Spleen (tissue), 11 donors: Measurements from ENCODE around the gene ARMC6. TPM values are rescaled to one million over a fixed set of nuclear protein-coding genes. Genes with fewer than 3 reads are reported as not detected.

Experiments
- DNase-seq: peaks from one replicate; pipeline ENCODE4 v3.0.0-alpha.2; 2020
- H3K27ac ChIP-seq, 8 donors: fragments of 200-600 bp; sonication (generic) in 7 of 8; 1 replicate in 4 of 8; 2 replicates in 4 of 8; pipeline versions ENCODE4 v1.5.0 to v1.8.0; 2016 to 2021; ENCODE audit warnings: inconsistent platforms in 4 of 8, mild to moderate bottlenecking in 4 of 8, moderate library complexity in 1 of 8
- H3K27me3 ChIP-seq, 7 donors: fragments of 200-600 bp; sonication (generic) in 6 of 7; replicated peaks in 1 of 7; 1 replicate in 4 of 7; 2 replicates in 3 of 7; pipeline versions ENCODE4 v1.5.0 to v1.8.0; 2016 to 2021; ENCODE audit warnings: inconsistent platforms in 3 of 7, mild to moderate bottlenecking in 1 of 7
- H3K36me3 ChIP-seq, 6 donors: fragments of 200-600 bp; sonication (generic) in 5 of 6; 1 replicate in 4 of 6; 2 replicates in 2 of 6; pipeline versions ENCODE4 v1.5.0 to v1.8.0; 2016 to 2021; ENCODE audit warnings: inconsistent platforms in 2 of 6
- H3K4me1 ChIP-seq, 6 donors: fragments of 200-600 bp; sonication (generic) in 5 of 6; 1 replicate in 3 of 6; 2 replicates in 3 of 6; pipeline versions ENCODE4 v1.5.0 to v1.8.0; 2016 to 2021; ENCODE audit warnings: inconsistent platforms in 3 of 6
- H3K4me3 ChIP-seq, 8 donors: fragments of 200-600 bp; sonication (generic) in 7 of 8; 1 replicate in 4 of 8; 2 replicates in 4 of 8; pipeline versions ENCODE4 v1.5.0 to v1.8.0; 2016 to 2021; ENCODE audit warnings: inconsistent platforms in 4 of 8, mild to moderate bottlenecking in 4 of 8, moderate library complexity in 2 of 8
- H3K9me3 ChIP-seq, 8 donors: fragments of 200-600 bp; sonication (generic) in 7 of 8; 1 replicate in 4 of 8; 2 replicates in 4 of 8; pipeline versions ENCODE4 v1.5.0 to v1.8.0; 2016 to 2021; ENCODE audit warnings: inconsistent platforms in 4 of 8
- POLR2A ChIP-seq, 3 donors: fragments of 450-650 bp; IDR thresholded peaks; one replicate each; pipeline ENCODE4 v1.5.1; 2017; ENCODE audit warnings: antibody characterized with exemption in 3 of 3, mild to moderate bottlenecking in 1 of 3
- POLR2AphosphoS5 ChIP-seq, 3 donors: sonication (generic); formaldehyde crosslinking; IDR thresholded peaks; one replicate each; pipeline ENCODE4 v1.5.1; 2017; ENCODE audit warnings: antibody characterized with exemption in 3 of 3
- WGBS, 5 donors: extraction: QIAGEN DNeasy Blood & Tissue Kit in 3 of 5; methylation state at CpG; one replicate each; pipeline versions ENCODE4 v1.1.5 to v1.1.7; 2013 to 2018; 5-methylcytosine and 5-hydroxymethylcytosine counted together
- intact Hi-C: fragments of 100-400 bp; cut with DNase I; formaldehyde crosslinking; loops from one replicate; pipeline ENCODE4 v1.15.0; 2023; ENCODE audit warnings: low total_unique reads
- polyA plus RNA-seq, 3 donors: library from polyadenylated mRNA; stranded (reverse); fragments of 200-250 nt; gene quantifications; one replicate each; pipeline ENCODE4 v1.2.1, GENCODE V29; 2013
- total RNA-seq, 7 donors: library from RNA; depleted of rRNA in 3 of 7; stranded (reverse); fragments of >200 nt in 3 of 7; fragmentation: NEBNext Ultra II Directional in 4 of 7; extraction: Animal tissue kit (Norgen Biotek cat#: 25700) in 4 of 7; gene quantifications; one replicate each; pipeline versions ENCODE4 v1.1.0 to v1.2.1, GENCODE V29; 2016 to 2021
- TF ChIP-seq, protein P1 (sequence below), 11 experiments: fragments of 200-600 bp in 7 of 11; fragments of 450-650 bp in 4 of 11; sonication (generic) in 4 of 11; IDR thresholded peaks in 8 of 11; conservative IDR thresholded peaks in 3 of 11; 1 replicate in 7 of 11; 2 replicates in 4 of 11; pipeline versions ENCODE4 v1.4.0 to v1.8.0; 2016 to 2021; ENCODE audit warnings: antibody characterized with exemption in 11 of 11, inconsistent platforms in 4 of 11, mild to moderate bottlenecking in 1 of 11
- donor health status: healthy with polysubstance abuse.
- donor health status: DM: no; HTN: no; CAD: no; lungs with moderate emphysema.
- donor health status: DM: no; HTN: no; CAD: no.
- donor health status: Bipolar disorder and iron deficiency.
- donor health status: healthy.
- donor health status: DM: no; HTN: no; CAD: no.
- donor health status: DM: yes; HTN: yes; CAD: no.

The ARMC6 gene
- total and polyA plus RNA-seq, 10 donors: 17.2 to 29.0 (median 25.6) TPM

DNA sequence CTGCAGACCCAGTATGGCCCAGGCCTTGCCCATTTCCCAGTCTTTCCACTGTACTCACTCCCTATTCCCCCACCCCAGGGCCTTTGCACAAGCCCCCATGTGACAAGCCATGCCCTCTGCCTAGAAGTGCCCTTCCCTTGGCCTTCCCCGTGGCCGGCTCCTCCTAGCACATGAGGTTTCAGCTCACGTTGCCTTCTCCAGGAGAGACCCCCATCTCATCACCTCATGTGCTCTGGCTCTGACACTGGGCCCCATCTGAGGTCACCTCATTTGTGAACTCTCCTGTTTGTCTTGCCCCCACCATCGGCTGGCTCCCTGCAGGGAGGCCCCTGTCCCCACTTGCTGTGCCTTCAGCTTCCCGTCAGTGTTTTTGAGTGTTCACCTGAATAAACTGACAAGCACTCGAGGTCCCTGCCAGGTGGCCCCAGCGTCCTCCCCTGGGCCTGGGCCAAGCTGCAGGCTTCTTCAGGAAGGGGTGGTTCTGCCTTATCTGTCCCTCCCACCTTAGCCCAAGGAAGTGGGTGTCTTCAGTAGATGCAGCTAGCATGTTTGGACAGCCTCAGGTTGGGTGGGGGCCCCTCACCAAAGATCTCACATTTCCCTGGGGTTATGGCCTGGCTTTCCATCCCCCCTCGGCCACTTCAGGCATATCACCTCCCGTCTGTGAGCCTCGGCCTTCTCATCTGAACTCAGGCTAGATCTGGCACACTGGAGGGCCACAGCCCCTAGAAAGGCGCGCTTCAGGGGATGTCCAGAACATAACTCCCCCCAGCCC is 26.6 kb downstream of the ARMC6 start:
- Histone ChIP-seq H3K36me3 (peaks cover 0 to 61% (median 28%) of the 10 kb centered on the region in 6 donors), H3K27me3 (no peaks in the 10 kb centered on the region), H3K27ac (no peak overlapping the region), H3K9me3 (no peaks in the 10 kb centered on the region), H3K4me1 (peaks cover 4 to 21% (median 17%) of the 10 kb centered on the region in 6 donors), H3K4me3 (no peak overlapping the region)
- DNase-seq: no peak
- TF ChIP-seq, protein P1, sequence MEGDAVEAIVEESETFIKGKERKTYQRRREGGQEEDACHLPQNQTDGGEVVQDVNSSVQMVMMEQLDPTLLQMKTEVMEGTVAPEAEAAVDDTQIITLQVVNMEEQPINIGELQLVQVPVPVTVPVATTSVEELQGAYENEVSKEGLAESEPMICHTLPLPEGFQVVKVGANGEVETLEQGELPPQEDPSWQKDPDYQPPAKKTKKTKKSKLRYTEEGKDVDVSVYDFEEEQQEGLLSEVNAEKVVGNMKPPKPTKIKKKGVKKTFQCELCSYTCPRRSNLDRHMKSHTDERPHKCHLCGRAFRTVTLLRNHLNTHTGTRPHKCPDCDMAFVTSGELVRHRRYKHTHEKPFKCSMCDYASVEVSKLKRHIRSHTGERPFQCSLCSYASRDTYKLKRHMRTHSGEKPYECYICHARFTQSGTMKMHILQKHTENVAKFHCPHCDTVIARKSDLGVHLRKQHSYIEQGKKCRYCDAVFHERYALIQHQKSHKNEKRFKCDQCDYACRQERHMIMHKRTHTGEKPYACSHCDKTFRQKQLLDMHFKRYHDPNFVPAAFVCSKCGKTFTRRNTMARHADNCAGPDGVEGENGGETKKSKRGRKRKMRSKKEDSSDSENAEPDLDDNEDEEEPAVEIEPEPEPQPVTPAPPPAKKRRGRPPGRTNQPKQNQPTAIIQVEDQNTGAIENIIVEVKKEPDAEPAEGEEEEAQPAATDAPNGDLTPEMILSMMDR (IDR thresholded peaks at IDR 0.05 in 8 of 11, conservative IDR thresholded peaks at IDR 0.05 in 3 of 11): no peak
- TF ChIP-seq POLR2AphosphoS5 (IDR thresholded peaks at IDR 0.05) (no peak), POLR2A (IDR thresholded peaks at IDR 0.05) (no peak)
- intact Hi-C loops: loop anchor here (5.0 kb wide), 1 partner anchor 77 kb away; the partner anchor contains the start of gene TMEM161A
- WGBS, 5 donors: 73 to 90% (median 87%) methylated on average over 12 of the region's 12 CpGs

DNA sequence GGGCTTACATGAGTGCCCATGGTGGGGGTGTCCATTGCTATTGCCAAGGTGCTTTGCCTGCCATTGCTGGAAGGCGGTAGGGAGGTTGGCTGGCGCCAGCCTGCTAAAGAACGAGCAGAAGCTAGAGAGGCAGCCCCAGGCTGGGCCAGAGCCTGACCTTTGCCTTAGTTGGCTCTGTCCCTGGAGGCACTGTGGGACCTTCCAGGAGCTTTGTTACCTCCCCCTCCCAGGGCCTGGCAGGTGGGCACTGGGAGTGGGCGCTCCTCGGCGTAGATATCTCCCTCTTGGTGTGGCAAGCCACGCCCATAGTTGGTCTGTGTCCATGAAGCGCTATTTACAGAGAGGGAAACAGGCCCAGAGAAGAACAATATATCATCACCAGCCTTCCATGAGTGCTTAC is 28.1 kb downstream of the ARMC6 start:
- WGBS, 5 donors: 90 to 100% (median 94%) methylated on average over 3 to 8 of the region's 8 CpGs
- DNase-seq: no peak
- TF ChIP-seq POLR2AphosphoS5 (IDR thresholded peaks at IDR 0.05) (peak in 1 of 3 donors; percentile 32), POLR2A (IDR thresholded peaks at IDR 0.05) (no peak)
- TF ChIP-seq, protein P1 (IDR thresholded peaks at IDR 0.05 in 8 of 11, conservative IDR thresholded peaks at IDR 0.05 in 3 of 11): no peak
- Histone ChIP-seq H3K4me1 (peaks cover 18 to 36% (median 31%) of the 10 kb centered on the region in 6 donors), H3K27ac (no peak overlapping the region), H3K4me3 (no peak overlapping the region), H3K36me3 (peaks cover 0 to 46% (median 17%) of the 10 kb centered on the region in 6 donors), H3K9me3 (no peaks in the 10 kb centered on the region), H3K27me3 (no peaks in the 10 kb centered on the region)
- intact Hi-C loops: loop anchor here (5.0 kb wide), 1 partner anchor 76 kb away; the partner anchor contains the start of gene TMEM161A

DNA sequence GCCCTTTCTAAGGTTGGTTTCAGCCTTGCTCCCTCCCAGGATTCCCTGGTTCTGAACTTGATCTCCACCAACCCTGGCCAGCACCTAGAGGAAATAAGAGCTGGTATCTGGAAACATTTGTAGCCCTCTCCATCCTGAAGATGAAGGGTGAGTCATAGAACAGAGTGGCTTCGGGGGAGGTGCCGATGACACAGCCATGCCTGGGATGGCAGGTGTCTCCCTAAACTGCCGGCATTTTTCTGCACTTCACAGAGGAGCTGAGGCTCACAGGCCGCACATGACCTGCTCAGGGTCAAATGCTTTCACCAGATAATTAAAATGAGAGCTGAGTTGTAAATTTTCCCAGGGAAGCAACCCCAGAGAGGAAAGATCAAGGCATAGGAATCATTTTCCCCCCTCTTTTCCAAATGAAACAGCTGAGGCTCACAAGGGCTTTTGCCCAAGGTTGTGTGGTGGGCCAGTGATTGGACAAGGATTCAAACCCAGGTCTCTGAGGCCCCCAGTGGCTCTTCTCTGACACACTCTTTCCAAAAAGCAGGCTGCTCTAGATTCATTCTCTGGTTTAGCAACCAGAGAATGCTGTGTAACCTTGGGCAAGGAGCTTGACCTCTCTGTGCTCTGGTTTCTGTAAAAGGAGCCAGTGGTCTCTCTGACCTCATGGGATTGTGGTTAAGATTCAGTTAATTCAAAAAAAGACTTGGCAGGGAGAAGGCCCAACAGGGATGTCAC is 29.2 kb downstream of the ARMC6 start:
- no peak for DNase-seq
- H3K27me3 ChIP-seq: no peaks in the 10 kb centered on the region
- peak overlapping the region in 6 of 8 donors; percentile 50 to 93 (median 86) for H3K27ac ChIP-seq
- H3K36me3 ChIP-seq: peaks cover 0 to 35% (median 6%) of the 10 kb centered on the region in 6 donors
- TF ChIP-seq, protein P1 (IDR thresholded peaks at IDR 0.05 in 8 of 11, conservative IDR thresholded peaks at IDR 0.05 in 3 of 11): no peak
- TF ChIP-seq POLR2AphosphoS5 (IDR thresholded peaks at IDR 0.05) (no peak), POLR2A (IDR thresholded peaks at IDR 0.05) (no peak)
- intact Hi-C loops: loop anchor here (5.0 kb wide), 1 partner anchor 75 kb away; the partner anchor contains the start of gene TMEM161A
- H3K4me1 ChIP-seq: peaks cover 19 to 47% (median 37%) of the 10 kb centered on the region in 6 donors
- H3K4me3 ChIP-seq: peak overlapping the region; percentile 31 to 95 (median 80)
- WGBS, 5 donors: 90 to 95% (median 92%) methylated on average over 4 of the region's 4 CpGs
- no peaks in the 10 kb centered on the region for H3K9me3 ChIP-seq
